ENCODE data around the gene ZPBP.

The ZPBP gene

DNA sequence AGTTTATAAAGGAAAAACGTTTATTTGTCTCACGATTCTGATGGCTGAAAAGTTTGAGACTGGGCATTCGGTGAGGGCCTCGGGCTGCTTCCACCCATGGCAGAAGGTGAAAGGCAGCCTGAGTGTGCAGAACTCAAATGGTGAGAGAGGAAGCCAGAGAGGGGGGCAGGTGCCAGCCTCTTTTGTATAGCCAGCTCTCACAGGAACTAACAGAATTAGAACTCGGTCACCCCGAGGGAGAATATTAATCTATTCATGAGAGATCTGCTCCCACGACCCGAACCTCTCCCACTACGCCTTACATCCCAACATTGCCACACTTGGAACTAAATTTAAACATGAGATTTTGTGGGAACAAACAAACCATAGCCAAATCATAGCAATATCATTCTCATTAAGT, 112.6 kb downstream of the ZPBP start:
- TF ChIP-seq CSRNP3 (CRISPR knock-in tag; IDR thresholded peaks at IDR 0.05) (no peak), TSHZ2 (CRISPR knock-in tag; IDR thresholded peaks at IDR 0.05) (no peak), TOX (CRISPR knock-in tag; IDR thresholded peaks at IDR 0.05; ENCODE audit: borderline replicate concordance) (no peak), ZNF70 (CRISPR knock-in tag; IDR thresholded peaks at IDR 0.05) (no peak), ZNF565 (CRISPR knock-in tag; conservative IDR thresholded peaks at IDR 0.05; ENCODE audit: low read depth) (no peak), POU6F1 (CRISPR knock-in tag; IDR thresholded peaks at IDR 0.05; ENCODE audit: borderline replicate concordance, low read depth) (no peak), ARNTL (CRISPR knock-in tag; IDR thresholded peaks at IDR 0.05; ENCODE audit: borderline replicate concordance, low read depth) (no peak), PPARA (CRISPR knock-in tag; IDR thresholded peaks at IDR 0.05; ENCODE audit: borderline replicate concordance) (no peak), TCF4 (CRISPR knock-in tag; IDR thresholded peaks at IDR 0.05; ENCODE audit: borderline replicate concordance) (no peak), GLIS3 (CRISPR knock-in tag; IDR thresholded peaks at IDR 0.05) (no peak)
- TF ChIP-seq, protein P1, sequence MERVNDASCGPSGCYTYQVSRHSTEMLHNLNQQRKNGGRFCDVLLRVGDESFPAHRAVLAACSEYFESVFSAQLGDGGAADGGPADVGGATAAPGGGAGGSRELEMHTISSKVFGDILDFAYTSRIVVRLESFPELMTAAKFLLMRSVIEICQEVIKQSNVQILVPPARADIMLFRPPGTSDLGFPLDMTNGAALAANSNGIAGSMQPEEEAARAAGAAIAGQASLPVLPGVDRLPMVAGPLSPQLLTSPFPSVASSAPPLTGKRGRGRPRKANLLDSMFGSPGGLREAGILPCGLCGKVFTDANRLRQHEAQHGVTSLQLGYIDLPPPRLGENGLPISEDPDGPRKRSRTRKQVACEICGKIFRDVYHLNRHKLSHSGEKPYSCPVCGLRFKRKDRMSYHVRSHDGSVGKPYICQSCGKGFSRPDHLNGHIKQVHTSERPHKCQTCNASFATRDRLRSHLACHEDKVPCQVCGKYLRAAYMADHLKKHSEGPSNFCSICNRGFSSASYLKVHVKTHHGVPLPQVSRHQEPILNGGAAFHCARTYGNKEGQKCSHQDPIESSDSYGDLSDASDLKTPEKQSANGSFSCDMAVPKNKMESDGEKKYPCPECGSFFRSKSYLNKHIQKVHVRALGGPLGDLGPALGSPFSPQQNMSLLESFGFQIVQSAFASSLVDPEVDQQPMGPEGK (CRISPR knock-in tag; IDR thresholded peaks at IDR 0.05; ENCODE audit: borderline replicate concordance): no peak
- no peak for ATAC-seq

- TF ChIP-seq ESRRG (CRISPR knock-in tag; IDR thresholded peaks at IDR 0.05): no peak
- TF ChIP-seq ZFP30 (CRISPR knock-in tag; IDR thresholded peaks at IDR 0.05): no peak
- no peak for TF ChIP-seq CREB5 (CRISPR knock-in tag; IDR thresholded peaks at IDR 0.05; ENCODE audit: low read depth)
- TF ChIP-seq ISL1 (CRISPR knock-in tag; IDR thresholded peaks at IDR 0.05): no peak
- no peak for TF ChIP-seq TSHZ2 (CRISPR knock-in tag; IDR thresholded peaks at IDR 0.05)
- no peak for TF ChIP-seq TCF4 (CRISPR knock-in tag; IDR thresholded peaks at IDR 0.05; ENCODE audit: borderline replicate concordance)
- no peak for TF ChIP-seq SNAI2 (CRISPR knock-in tag; IDR thresholded peaks at IDR 0.05)
- no peak for TF ChIP-seq CSRNP3 (CRISPR knock-in tag; IDR thresholded peaks at IDR 0.05)
- TF ChIP-seq ZNF565 (CRISPR knock-in tag; conservative IDR thresholded peaks at IDR 0.05; ENCODE audit: low read depth): no peak
- TF ChIP-seq ZFP3 (CRISPR knock-in tag; IDR thresholded peaks at IDR 0.05): no peak
- no peak for TF ChIP-seq TOX (CRISPR knock-in tag; IDR thresholded peaks at IDR 0.05; ENCODE audit: borderline replicate concordance)
- TF ChIP-seq POU6F1 (CRISPR knock-in tag; IDR thresholded peaks at IDR 0.05; ENCODE audit: borderline replicate concordance, low read depth): no peak
- no peak for TF ChIP-seq ZNF70 (CRISPR knock-in tag; IDR thresholded peaks at IDR 0.05)
- no peak for TF ChIP-seq ZNF8 (CRISPR knock-in tag; IDR thresholded peaks at IDR 0.05)
- no peak for TF ChIP-seq PPARA (CRISPR knock-in tag; IDR thresholded peaks at IDR 0.05; ENCODE audit: borderline replicate concordance)
- no peak for ATAC-seq
Measured at GRCh38 chr7:49976238-49976637, 116.8 kb downstream of the ZPBP start.
